DLD1 (cell line): ENCODE results near the gene SDR9C7.
"Not testable (repeated sequence)": the region's sequence is repeated elsewhere in the genome, so short reads cannot be mapped to it uniquely, and the experiment has no call there.

ENCODE experiments used
- in situ Hi-C: cut with HindIII; loops from 2 replicates; pipeline ENCODE4 v1.10.0; 2017; ENCODE audit warnings: low sequenced_read_pairs

Gene SDR9C7

GRCh38 chr12:56879240-56880124 is 54.7 kb downstream of the SDR9C7 start:
- in situ Hi-C loops = not testable (repeated sequence)

DNA sequence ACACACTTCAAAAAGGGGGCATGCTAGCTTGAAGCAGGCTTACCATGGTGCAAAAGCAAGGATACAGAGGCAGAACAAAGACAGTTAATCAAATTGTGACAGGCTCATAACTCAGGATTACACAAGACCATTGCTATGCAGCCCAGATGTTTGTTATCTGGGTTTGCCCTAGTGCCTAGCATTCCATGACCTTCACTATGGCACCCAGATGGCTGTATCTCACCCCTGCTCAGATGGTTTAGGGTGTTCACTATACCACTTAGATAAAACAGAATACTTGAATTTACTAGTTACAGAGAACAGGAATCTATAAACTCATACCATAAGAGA is 56.2 kb downstream of the SDR9C7 start:
- in situ Hi-C loops = no loop called here

DNA sequence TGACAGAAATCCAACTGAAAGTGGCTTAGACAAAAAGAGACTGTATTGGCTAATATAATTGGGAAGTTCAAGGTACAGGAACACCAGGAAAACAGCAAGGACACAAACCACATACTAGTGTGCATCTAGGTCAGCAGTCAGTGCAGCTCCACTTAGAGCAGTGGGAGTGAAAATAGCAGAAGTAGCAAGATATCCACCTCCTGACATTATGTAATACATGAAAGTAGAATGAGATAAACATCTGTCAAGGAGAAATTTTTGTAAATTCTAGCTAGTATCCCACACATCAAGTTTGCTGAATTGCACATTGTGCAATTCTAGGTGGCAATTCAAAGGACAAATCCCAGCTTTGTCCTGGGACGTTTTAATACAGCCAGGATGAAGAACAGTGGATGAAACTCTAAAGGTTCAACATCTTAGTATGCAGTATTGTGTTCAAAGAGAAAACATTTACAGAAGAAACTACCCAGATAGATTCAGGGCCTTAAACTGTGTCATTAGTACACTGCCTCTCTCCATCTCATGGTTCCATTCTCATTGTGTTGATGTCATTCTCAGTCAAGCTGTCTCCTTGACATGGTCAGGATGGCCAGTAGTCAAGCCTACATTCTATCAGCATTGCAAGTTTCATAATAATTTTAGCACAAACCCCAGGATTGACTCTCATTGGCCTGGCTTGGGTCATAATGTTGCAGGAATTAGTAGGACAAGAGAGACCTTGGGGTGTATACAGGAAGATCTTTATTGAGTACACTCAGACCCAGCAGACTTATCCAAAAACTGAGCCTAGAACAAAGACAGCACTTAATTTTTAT is 56.8 kb downstream of the SDR9C7 start:
- in situ Hi-C loops = no loop called here

GRCh38 chr12:56874821-56875220 is 59.4 kb downstream of the SDR9C7 start:
- in situ Hi-C loops = no loop called here

DNA sequence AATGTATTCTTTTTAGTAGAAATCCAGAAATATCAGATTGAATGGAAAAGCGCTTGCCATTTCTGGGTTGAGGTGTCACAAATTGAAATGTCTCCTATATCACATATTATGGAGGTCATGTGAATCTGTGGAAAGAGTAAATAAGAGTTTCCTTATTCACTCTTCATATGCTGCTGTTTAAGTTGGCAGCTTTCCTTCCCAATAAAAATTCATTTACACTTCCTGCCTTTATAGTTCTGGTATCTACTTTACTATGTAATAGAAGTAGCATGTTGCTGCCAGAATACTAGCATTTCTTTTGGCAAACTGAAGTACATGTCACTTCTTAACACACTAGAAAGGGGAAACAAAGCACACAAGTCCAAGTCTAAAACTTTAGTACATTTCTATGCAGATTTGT is 60.8 kb downstream of the SDR9C7 start:
- in situ Hi-C loops = no loop called here
